ENCODE measurements around the gene LCN9.

GRCh38 chr9:135617538-135617900 lies 45.6 kb upstream of the LCN9 start:
- TF ChIP-seq, protein P1, sequence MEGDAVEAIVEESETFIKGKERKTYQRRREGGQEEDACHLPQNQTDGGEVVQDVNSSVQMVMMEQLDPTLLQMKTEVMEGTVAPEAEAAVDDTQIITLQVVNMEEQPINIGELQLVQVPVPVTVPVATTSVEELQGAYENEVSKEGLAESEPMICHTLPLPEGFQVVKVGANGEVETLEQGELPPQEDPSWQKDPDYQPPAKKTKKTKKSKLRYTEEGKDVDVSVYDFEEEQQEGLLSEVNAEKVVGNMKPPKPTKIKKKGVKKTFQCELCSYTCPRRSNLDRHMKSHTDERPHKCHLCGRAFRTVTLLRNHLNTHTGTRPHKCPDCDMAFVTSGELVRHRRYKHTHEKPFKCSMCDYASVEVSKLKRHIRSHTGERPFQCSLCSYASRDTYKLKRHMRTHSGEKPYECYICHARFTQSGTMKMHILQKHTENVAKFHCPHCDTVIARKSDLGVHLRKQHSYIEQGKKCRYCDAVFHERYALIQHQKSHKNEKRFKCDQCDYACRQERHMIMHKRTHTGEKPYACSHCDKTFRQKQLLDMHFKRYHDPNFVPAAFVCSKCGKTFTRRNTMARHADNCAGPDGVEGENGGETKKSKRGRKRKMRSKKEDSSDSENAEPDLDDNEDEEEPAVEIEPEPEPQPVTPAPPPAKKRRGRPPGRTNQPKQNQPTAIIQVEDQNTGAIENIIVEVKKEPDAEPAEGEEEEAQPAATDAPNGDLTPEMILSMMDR (IDR thresholded peaks at IDR 0.05) = no peak
- TF ChIP-seq SIN3A (IDR thresholded peaks at IDR 0.05; ENCODE audit: borderline replicate concordance, insufficient read depth, low read depth, low read length) = no peak
- TF ChIP-seq, protein P2, sequence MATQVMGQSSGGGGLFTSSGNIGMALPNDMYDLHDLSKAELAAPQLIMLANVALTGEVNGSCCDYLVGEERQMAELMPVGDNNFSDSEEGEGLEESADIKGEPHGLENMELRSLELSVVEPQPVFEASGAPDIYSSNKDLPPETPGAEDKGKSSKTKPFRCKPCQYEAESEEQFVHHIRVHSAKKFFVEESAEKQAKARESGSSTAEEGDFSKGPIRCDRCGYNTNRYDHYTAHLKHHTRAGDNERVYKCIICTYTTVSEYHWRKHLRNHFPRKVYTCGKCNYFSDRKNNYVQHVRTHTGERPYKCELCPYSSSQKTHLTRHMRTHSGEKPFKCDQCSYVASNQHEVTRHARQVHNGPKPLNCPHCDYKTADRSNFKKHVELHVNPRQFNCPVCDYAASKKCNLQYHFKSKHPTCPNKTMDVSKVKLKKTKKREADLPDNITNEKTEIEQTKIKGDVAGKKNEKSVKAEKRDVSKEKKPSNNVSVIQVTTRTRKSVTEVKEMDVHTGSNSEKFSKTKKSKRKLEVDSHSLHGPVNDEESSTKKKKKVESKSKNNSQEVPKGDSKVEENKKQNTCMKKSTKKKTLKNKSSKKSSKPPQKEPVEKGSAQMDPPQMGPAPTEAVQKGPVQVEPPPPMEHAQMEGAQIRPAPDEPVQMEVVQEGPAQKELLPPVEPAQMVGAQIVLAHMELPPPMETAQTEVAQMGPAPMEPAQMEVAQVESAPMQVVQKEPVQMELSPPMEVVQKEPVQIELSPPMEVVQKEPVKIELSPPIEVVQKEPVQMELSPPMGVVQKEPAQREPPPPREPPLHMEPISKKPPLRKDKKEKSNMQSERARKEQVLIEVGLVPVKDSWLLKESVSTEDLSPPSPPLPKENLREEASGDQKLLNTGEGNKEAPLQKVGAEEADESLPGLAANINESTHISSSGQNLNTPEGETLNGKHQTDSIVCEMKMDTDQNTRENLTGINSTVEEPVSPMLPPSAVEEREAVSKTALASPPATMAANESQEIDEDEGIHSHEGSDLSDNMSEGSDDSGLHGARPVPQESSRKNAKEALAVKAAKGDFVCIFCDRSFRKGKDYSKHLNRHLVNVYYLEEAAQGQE (IDR thresholded peaks at IDR 0.05; ENCODE audit: insufficient read depth in 1 of 2, low read depth in 2 of 2, low read length in 1 of 2) = no peak
- no peak for TF ChIP-seq POLR2AphosphoS5 (IDR thresholded peaks at IDR 0.05; ENCODE audit: low read depth, low read length)

Data from Panc1 (cell line).